ENCODE results near the gene RPL3. TPM values are rescaled to one million over a fixed set of nuclear protein-coding genes. Genes with fewer than 3 reads are reported as not detected.
"Not testable (repeated sequence)": the region's sequence is repeated elsewhere in the genome, so short reads cannot be mapped to it uniquely, and the experiment has no call there.

RPL3 gene
- polyA plus RNA-seq (ENCODE audit: insufficient read length in 10 of 10) = 1,000 to 10,000 TPM; 1,869 to 3,670 (median 2,846) TPM
- long read RNA-seq, donor 1, transcript RPL3-202 (9 exons, 1,289 nt) = minor isoform, 160 of 1,696 reads
- long read RNA-seq, donor 1, transcript RPL3-201 (10 exons, 1,442 nt) = major isoform, 1,167 of 1,696 reads
- long read RNA-seq, donor 1, transcript RPL3-217 (3 exons, 827 nt) = minor isoform, 22 of 1,696 reads
- long read RNA-seq, donor 1, transcript RPL3-209 (2 exons, 767 nt) = minor isoform, 5 of 1,696 reads
- long read RNA-seq, donor 1, partial matches to known transcripts = 273 of 1,696 reads
- long read RNA-seq, donor 1, other reads (novel, unspliced or antisense) = 64 of 1,696 reads
- long read RNA-seq, donor 2, transcript RPL3-201 (10 exons, 1,442 nt) = major isoform, 1,096 of 1,479 reads
- long read RNA-seq, donor 2, transcript RPL3-202 (9 exons, 1,289 nt) = minor isoform, 102 of 1,479 reads
- long read RNA-seq, donor 2, transcript RPL3-217 (3 exons, 827 nt) = minor isoform, 25 of 1,479 reads
- long read RNA-seq, donor 2, transcript RPL3-209 (2 exons, 767 nt) = minor isoform, 16 of 1,479 reads
- long read RNA-seq, donor 2, partial matches to known transcripts = 205 of 1,479 reads
- long read RNA-seq, donor 2, other reads (novel, unspliced or antisense) = 26 of 1,479 reads
- long read RNA-seq, donor 3 = 0 reads
- long read RNA-seq, donor 4, transcript RPL3-217 (3 exons, 827 nt) = minor isoform, 30 of 1,301 reads
- long read RNA-seq, donor 4, transcript RPL3-202 (9 exons, 1,289 nt) = minor isoform, 120 of 1,301 reads
- long read RNA-seq, donor 4, transcript RPL3-209 (2 exons, 767 nt) = minor isoform, 10 of 1,301 reads
- long read RNA-seq, donor 4, transcript RPL3-201 (10 exons, 1,442 nt) = major isoform, 927 of 1,301 reads
- long read RNA-seq, donor 4, partial matches to known transcripts = 187 of 1,301 reads
- long read RNA-seq, donor 4, other reads (novel, unspliced or antisense) = 19 of 1,301 reads
- long read RNA-seq, donor 5, transcript RPL3-202 (9 exons, 1,289 nt) = minor isoform, 152 of 1,763 reads
- long read RNA-seq, donor 5, transcript RPL3-210 (2 exons, 616 nt) = minor isoform, 10 of 1,763 reads
- long read RNA-seq, donor 5, transcript RPL3-201 (10 exons, 1,442 nt) = major isoform, 1,195 of 1,763 reads
- long read RNA-seq, donor 5, transcript RPL3-217 (3 exons, 827 nt) = minor isoform, 25 of 1,763 reads
- long read RNA-seq, donor 5, partial matches to known transcripts = 337 of 1,763 reads
- long read RNA-seq, donor 5, other reads (novel, unspliced or antisense) = 34 of 1,763 reads
- long read RNA-seq, donor 6, transcript RPL3-217 (3 exons, 827 nt) = minor isoform, 14 of 2,008 reads
- long read RNA-seq, donor 6, transcript RPL3-202 (9 exons, 1,289 nt) = minor isoform, 187 of 2,008 reads
- long read RNA-seq, donor 6, transcript RPL3-210 (2 exons, 616 nt) = minor isoform, 10 of 2,008 reads
- long read RNA-seq, donor 6, transcript RPL3-201 (10 exons, 1,442 nt) = major isoform, 1,457 of 2,008 reads
- long read RNA-seq, donor 6, partial matches to known transcripts = 287 of 2,008 reads
- long read RNA-seq, donor 6, other reads (novel, unspliced or antisense) = 43 of 2,008 reads
- long read RNA-seq, donor 7, transcript RPL3-202 (9 exons, 1,289 nt) = minor isoform, 81 of 1,404 reads
- long read RNA-seq, donor 7, transcript RPL3-201 (10 exons, 1,442 nt) = major isoform, 1,038 of 1,404 reads
- long read RNA-seq, donor 7, transcript RPL3-209 (2 exons, 767 nt) = minor isoform, 14 of 1,404 reads
- long read RNA-seq, donor 7, transcript RPL3-217 (3 exons, 827 nt) = minor isoform, 28 of 1,404 reads
- long read RNA-seq, donor 7, partial matches to known transcripts = 206 of 1,404 reads
- long read RNA-seq, donor 7, other reads (novel, unspliced or antisense) = 29 of 1,404 reads
- long read RNA-seq, donor 8, transcript RPL3-202 (9 exons, 1,289 nt) = minor isoform, 117 of 1,445 reads
- long read RNA-seq, donor 8, transcript RPL3-217 (3 exons, 827 nt) = minor isoform, 41 of 1,445 reads
- long read RNA-seq, donor 8, transcript RPL3-210 (2 exons, 616 nt) = minor isoform, 17 of 1,445 reads
- long read RNA-seq, donor 8, transcript RPL3-201 (10 exons, 1,442 nt) = major isoform, 993 of 1,445 reads
- long read RNA-seq, donor 8, partial matches to known transcripts = 246 of 1,445 reads
- long read RNA-seq, donor 8, other reads (novel, unspliced or antisense) = 18 of 1,445 reads
- long read RNA-seq, donor 9, transcript RPL3-202 (9 exons, 1,289 nt) = minor isoform, 27 of 151 reads
- long read RNA-seq, donor 9, transcript RPL3-201 (10 exons, 1,442 nt) = major isoform, 111 of 151 reads
- long read RNA-seq, donor 9, transcript RPL3-217 (3 exons, 827 nt) = minor isoform, 5 of 151 reads
- long read RNA-seq, donor 9, partial matches to known transcripts = 5 of 151 reads
- long read RNA-seq, donor 9, other reads (novel, unspliced or antisense) = 0 of 151 reads

DNA sequence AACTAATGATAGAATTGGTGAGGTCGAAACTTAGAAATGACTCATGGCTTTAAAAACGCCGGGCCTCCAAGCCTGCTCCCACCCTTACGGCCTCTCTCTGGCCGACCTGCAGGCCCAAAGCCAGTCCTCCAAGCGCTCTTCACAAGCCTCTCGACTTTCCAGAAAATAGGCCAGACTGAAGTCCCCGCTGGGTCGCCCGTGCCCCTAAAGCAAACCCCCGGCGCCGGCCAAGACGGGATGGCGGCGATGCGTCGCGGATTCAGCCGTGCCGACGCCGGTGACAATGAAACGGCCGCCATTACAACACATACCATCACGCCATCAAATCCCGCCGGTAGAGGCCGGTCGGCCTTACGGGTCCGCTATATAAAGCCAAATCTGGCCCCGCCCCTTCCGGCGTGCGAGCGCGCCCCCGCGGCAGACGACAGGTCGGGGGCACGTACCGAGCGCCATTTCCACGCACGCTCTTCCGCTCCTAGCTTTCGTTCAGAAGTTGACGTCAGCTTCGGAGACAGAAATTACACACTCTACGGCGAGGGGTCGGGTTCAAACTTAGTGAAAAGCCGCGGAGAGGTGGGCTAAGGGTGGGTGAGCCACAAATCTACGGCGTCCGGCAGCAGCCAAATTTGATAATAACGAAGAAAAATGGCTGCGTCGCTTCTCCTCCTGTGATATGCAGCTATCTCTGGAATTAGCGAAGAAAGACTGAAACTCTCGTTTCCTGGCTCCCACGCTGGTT is at the start of gene RPL3:
RPL3 (minus strand) TSS at position 340 of the 739 bp plus-strand sequence; CDS start at position 314, 26 bp downstream.
- peak; percentile 99 to 100 (median 100) for DNase-seq

GRCh38 chr22:39369186-39369585 is 49.8 kb upstream of the RPL3 start:
- no peak for DNase-seq

DNA sequence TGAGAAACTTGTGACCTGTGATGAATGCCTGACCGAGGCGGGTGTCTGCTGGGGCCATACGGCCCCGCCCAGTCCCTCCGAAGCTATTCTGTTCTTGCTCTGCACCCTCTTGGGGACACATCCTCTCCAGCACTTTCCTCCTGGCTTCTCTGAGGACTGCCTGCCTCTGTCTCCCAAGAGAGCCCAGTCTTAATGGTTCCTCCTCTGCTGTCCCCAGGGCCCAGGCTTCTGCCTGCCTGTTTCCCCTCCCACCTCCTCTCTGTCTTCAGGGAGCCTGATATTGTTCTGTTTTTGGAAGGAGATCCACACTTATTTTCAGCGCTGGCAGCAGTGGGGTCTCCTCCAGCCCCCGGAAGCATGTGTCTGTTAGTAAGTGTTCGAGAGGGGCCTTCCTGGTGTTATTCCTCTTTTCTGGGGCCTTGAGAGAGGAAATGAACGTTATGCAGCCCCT is 49.1 kb upstream of the RPL3 start:
- DNase-seq = no peak

GRCh38 chr22:39367035-39367434 is 47.6 kb upstream of the RPL3 start:
- DNase-seq = no peak

- no peak for DNase-seq
These were observed 46.0 kb upstream of the RPL3 start for GRCh38 chr22:39365492-39365780.

DNA sequence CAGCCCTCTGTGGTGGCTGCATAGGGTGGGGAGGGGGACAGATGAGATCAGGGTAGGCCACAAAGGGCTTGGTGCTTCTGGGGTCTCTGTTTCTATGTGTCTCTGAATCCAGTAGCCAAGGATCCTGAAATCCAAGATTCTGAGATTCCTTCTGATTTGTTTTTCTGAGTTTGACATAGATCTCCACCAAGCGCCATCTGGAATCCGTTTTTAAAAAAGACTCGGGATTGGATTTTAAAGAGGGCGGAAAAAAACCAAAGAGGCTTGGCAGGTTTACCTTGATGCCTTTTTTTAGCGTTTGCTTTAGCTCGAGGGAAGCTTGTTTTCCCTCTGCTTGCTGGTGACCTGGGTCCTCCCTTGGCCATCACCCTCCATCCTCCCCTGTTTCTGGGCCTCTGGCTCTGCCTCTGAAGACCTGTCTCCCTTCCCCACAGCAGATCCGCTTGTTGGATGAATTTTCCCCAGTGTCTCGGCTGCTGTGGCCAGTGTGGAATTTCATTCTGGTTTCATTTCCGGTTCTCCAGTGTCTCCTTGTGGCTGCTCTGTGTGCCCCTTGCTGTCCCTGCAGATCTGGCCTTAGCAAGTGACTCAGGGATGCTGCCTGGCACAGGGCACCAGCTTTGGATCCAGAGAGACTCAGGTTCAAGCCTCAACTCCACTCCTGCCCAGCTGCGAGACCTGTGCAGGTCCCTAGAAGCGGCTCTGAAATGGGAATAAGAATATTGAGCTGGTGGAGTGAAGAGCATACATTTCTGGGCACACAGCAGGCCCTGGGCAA is 45.5 kb upstream of the RPL3 start:
- DNase-seq = peak in 1 of 3 donors; percentile 44

- DNase-seq = peak in 1 of 3 donors; percentile 58
These were observed 44.5 kb upstream of the RPL3 start for GRCh38 chr22:39363751-39364515.

DNA sequence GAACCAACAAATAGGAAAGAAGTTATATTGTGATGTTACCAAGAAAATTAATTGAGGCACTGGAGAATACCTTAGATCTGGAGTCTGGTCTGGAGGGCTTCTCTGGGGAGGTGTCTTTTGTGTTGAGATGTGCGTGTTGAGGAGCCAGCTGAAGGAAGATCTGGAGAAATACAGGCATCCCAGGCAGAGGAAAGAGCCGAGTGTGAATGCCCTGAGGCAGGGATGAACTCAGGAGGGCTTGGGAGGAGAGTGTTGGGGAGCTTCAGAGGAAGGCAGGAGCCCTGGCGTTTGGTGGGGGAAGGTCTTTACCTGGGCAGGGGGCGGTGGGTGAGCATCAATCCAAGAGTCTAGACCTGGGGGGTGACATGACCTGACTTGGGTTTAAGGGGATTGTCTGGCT is 43.5 kb upstream of the RPL3 start:
- DNase-seq = no peak

DNA sequence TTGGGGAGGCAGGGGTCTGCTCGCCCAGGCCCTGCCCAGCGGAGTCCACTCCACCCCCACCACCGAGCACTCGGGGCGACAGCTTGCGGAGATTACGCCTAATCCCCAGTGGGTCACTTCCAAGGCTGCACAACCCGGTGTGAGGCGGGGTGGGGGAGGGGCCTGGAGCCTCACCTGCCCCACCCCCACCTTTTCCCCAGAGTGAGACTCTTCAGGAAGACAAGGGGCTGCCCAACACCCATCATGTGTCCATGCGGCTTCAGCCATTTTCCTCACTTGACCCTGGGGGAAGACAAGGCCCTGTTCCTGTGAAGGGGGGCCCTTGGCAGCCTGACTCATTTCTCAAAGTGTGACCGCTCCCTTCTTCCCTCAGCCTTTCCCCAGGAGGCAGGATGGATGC is 42.8 kb upstream of the RPL3 start:
- DNase-seq = no peak

- no peak for DNase-seq
These were observed 42.1 kb upstream of the RPL3 start for GRCh38 chr22:39361496-39361895.

- no peak for DNase-seq
These were observed 41.4 kb upstream of the RPL3 start for GRCh38 chr22:39360674-39361413.

- no peak for DNase-seq
These were observed 40.8 kb upstream of the RPL3 start for GRCh38 chr22:39360242-39360641.

GRCh38 chr22:39359659-39360195 is 40.3 kb upstream of the RPL3 start:
- DNase-seq = no peak

DNA sequence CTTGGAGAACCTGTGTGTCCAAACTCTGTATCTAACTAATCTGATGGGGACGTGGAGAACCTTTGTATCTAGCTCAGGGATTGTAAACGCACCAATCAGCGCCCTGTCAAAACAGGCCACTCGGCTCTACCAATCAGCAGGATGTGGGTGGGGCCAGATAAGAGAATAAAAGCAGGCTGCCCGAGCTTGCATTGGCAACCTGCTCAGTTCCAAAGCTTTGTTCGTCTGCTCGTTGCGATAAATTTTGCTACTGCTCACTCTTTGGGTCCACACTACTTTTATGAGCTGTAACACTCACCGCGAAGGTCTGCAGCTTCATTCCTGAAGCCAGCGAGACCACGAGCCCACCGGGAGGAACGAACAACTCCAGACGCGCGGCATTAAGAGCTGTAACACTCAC is 38.8 kb upstream of the RPL3 start:
- not testable (repeated sequence) for DNase-seq

DNA sequence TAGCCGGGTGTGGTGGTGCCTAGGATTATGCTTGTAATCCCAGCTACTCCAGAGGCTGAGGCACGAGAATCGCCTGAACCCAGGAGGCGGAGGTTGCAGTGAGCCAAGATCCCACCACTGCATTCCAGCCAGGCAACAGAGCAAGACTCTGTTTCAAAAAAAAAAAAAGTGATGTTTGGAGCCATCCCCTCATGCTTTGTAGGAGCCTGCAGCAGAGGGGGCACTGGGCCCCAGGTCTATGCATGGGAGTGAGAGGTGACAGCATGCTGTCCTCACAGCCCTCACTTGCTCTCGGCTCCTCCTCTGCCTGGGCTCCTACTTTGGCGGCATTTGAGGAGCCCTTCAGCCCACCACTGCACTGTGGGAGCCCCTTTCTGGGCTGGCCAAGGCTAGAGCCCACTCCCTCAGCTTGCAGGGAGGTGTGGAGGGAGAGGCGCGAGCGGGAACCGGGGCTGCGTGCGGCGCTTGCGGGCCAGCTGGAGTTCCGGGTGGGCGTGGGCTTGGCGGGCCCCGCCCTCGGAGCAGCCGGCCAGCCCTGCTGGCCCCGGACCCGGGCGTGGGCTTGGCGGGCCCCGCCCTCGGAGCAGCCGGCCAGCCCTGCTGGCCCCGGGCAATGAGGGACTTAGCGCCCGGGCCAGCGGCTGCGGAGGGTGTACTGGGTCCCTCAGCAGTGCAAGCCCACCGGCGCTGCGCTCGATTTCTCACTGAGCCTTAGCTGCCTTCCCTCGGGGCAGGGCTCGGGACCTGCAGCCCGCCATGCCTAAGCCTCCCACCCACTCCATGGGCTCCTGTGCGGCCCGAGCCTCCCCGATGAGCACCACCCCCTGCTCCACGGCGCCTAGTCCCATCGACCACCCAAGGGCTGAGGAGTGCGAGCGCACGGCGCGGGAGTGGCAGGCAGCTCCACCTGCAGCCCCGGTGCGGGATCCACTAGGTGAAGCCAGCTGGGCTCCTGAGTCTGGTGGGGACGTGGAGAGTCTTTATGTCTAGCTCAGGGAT is 38.0 kb upstream of the RPL3 start:
- DNase-seq = not testable (repeated sequence)
